HEK293T (cell line): ENCODE measurements around the gene LRRC10.

Experiments used
- BHLHE40 ChIP-seq: fragments of 450-650 bp; IDR thresholded peaks from 2 replicates; pipeline ENCODE4 v1.6.1; 2016; ENCODE audit warnings: mild to moderate bottlenecking, moderate library complexity, borderline replicate concordance
- CTBP1 ChIP-seq: fragments of 450-650 bp; IDR thresholded peaks from 2 replicates; pipeline ENCODE4 v1.6.1; 2016; ENCODE audit warnings: borderline replicate concordance
- ELF4 ChIP-seq: fragments of 450-650 bp; IDR thresholded peaks from 2 replicates; pipeline ENCODE4 v1.6.1; 2017; ENCODE audit warnings: antibody characterized with exemption
- FOXA1 ChIP-seq: fragments of 450-650 bp; IDR thresholded peaks from 2 replicates; pipeline ENCODE4 v1.6.1; 2016; ENCODE audit warnings: mild to moderate bottlenecking
- LEF1 ChIP-seq: fragments of 450-650 bp; IDR thresholded peaks from 2 replicates; pipeline ENCODE4 v1.6.1; 2017; ENCODE audit warnings: mild to moderate bottlenecking, borderline replicate concordance
- NFRKB ChIP-seq: fragments of 450-650 bp; IDR thresholded peaks from 2 replicates; pipeline ENCODE4 v1.6.1; 2016; ENCODE audit warnings: mild to moderate bottlenecking, moderate library complexity
- PKNOX1 ChIP-seq: fragments of 450-650 bp; IDR thresholded peaks from 2 replicates; pipeline ENCODE4 v1.6.1; 2016

GRCh38 chr12:69580074-69580473 is 30.6 kb downstream of the LRRC10 start:
- no peak for TF ChIP-seq BHLHE40
- TF ChIP-seq FOXA1, result no peak
- no peak for TF ChIP-seq LEF1
- TF ChIP-seq CTBP1, result no peak
- TF ChIP-seq ELF4, result no peak
- no peak for TF ChIP-seq NFRKB
- no peak for TF ChIP-seq PKNOX1
